Measurements from ENCODE around the gene SLC25A38.

GRCh38 chr3:39426312-39426711, 43.1 kb downstream of the SLC25A38 start:
- no peak for TF ChIP-seq POLR2A (IDR thresholded peaks at IDR 0.05)
- no peak for TF ChIP-seq CTCF (IDR thresholded peaks at IDR 0.05)
